GM23248 (cell line): Measurements from ENCODE around the gene SLC12A3.

ENCODE experiments used
- EZH2 ChIP-seq: fragments of 200-600 bp; sonication (generic); IDR thresholded peaks from 2 replicates; pipeline ENCODE4 v1.6.1; 2018; ENCODE audit warnings: antibody characterized with exemption, mild to moderate bottlenecking; ENCODE audit not compliant: insufficient read depth, poor library complexity, severe bottlenecking
- EZH2phosphoT487 ChIP-seq: fragments of 200-600 bp; sonication (generic); IDR thresholded peaks from 2 replicates; pipeline ENCODE4 v1.6.1; 2018; ENCODE audit warnings: antibody characterized with exemption, moderate library complexity, mild to moderate bottlenecking, low read depth; ENCODE audit not compliant: insufficient read depth

- TF ChIP-seq EZH2 (no peak), EZH2phosphoT487 (no peak)
Measured at GRCh38 chr16:56960681-56961281, 95.8 kb downstream of the SLC12A3 start.
